DND-41 (cell line): ENCODE data around the gene CTXND1.

Experiments used
- ATAC-seq: fragments of 200-7000 bp; cut with Tn5 transposase; 3 replicates; pipeline ENCODE4 v1.9.1; 2021; ENCODE audit warnings: low read depth; ENCODE audit not compliant: insufficient read depth
- DNase-seq: peaks from one replicate; pipeline ENCODE4 v3.0.0-alpha.2; 2020
- H2AFZ ChIP-seq: 2 replicates; pipeline ENCODE4 v1.6.0; 2012; ENCODE audit warnings: low read depth, low read length
- H3K27ac ChIP-seq: 2 replicates; pipeline ENCODE4 v1.5.1; 2012; ENCODE audit warnings: low read length, inconsistent platforms
- H3K27me3 ChIP-seq: fragments of 200-600 bp; sonication (generic); 2 replicates; pipeline ENCODE4 v1.6.0; 2012; ENCODE audit warnings: low read length, mild to moderate bottlenecking, inconsistent platforms; ENCODE audit not compliant: insufficient read depth, poor library complexity
- H3K36me3 ChIP-seq: 2 replicates; pipeline ENCODE4 v1.5.1; 2012; ENCODE audit warnings: low read length, inconsistent platforms; ENCODE audit not compliant: insufficient read depth
- H3K4me1 ChIP-seq: 2 replicates; pipeline ENCODE4 v1.5.1; 2012; ENCODE audit warnings: mild to moderate bottlenecking, low read length; ENCODE audit not compliant: insufficient read depth
- H3K4me2 ChIP-seq: 2 replicates; pipeline ENCODE4 v1.6.0; 2012; ENCODE audit warnings: mild to moderate bottlenecking, moderate library complexity, low read length, inconsistent platforms; ENCODE audit not compliant: insufficient read depth
- H3K4me3 ChIP-seq, 2 experiments: fragments of 200-600 bp in 1 of 2; shearing (Covaris generic) in 1 of 2; 2 replicates each; pipeline ENCODE4 v1.5.1; 2012 to 2016; ENCODE audit warnings: inconsistent platforms in 2 of 2, low read length in 2 of 2, mild to moderate bottlenecking in 2 of 2, low read depth in 1 of 2, moderate library complexity in 1 of 2
- H3K79me2 ChIP-seq: 2 replicates; pipeline ENCODE4 v1.6.0; 2012; ENCODE audit warnings: low read length, inconsistent platforms; ENCODE audit not compliant: insufficient read depth
- H3K9ac ChIP-seq: 2 replicates; pipeline ENCODE4 v1.6.0; 2012; ENCODE audit warnings: low read depth, mild to moderate bottlenecking, inconsistent platforms, low read length, moderate library complexity
- H3K9me3 ChIP-seq: 2 replicates; pipeline ENCODE4 v1.5.1; 2012; ENCODE audit warnings: low read length, moderate library complexity, mild to moderate bottlenecking, inconsistent platforms; ENCODE audit not compliant: insufficient read depth, severe bottlenecking
- H4K20me1 ChIP-seq: 2 replicates; pipeline ENCODE4 v1.6.0; 2012; ENCODE audit warnings: low read length; ENCODE audit not compliant: insufficient read depth
- CTCF ChIP-seq: IDR thresholded peaks from 2 replicates; pipeline ENCODE4 v1.5.1; 2012; ENCODE audit warnings: borderline replicate concordance, low read length, moderate library complexity, mild to moderate bottlenecking; ENCODE audit not compliant: poor library complexity, severe bottlenecking; ENCODE audit errors: extremely low read depth
- EZH2 ChIP-seq: IDR thresholded peaks from 3 replicates; pipeline ENCODE4 v1.6.1; 2012; ENCODE audit warnings: borderline replicate concordance, low read depth, mild to moderate bottlenecking, moderate library complexity, low read length, inconsistent platforms; ENCODE audit not compliant: severe bottlenecking

Gene CTXND1

GRCh38 chr15:80191198-80191597 is 60.8 kb downstream of the CTXND1 start:
- H4K20me1 ChIP-seq: no peaks in the 10 kb centered on the region
- H3K79me2 ChIP-seq: no peaks in the 10 kb centered on the region
- no peak for ATAC-seq
- TF ChIP-seq EZH2 (no peak), CTCF (no peak)
- no peak overlapping the region for H3K4me3 ChIP-seq
- DNase-seq: no peak
- H2AFZ ChIP-seq: no peak overlapping the region
- H3K36me3 ChIP-seq: no peaks in the 10 kb centered on the region; the same call in 1 of the 2 replicates
- no peaks in the 10 kb centered on the region for H3K4me1 ChIP-seq
- no peaks in the 10 kb centered on the region for H3K27me3 ChIP-seq
- H3K9ac ChIP-seq: no peak overlapping the region
- H3K9me3 ChIP-seq: no peaks in the 10 kb centered on the region
- no peak overlapping the region for H3K27ac ChIP-seq
- no peak overlapping the region for H3K4me2 ChIP-seq

- TF ChIP-seq EZH2 (no peak), CTCF (no peak)
Measured at GRCh38 chr15:80188251-80188650, 63.8 kb downstream of the CTXND1 start.

DNA sequence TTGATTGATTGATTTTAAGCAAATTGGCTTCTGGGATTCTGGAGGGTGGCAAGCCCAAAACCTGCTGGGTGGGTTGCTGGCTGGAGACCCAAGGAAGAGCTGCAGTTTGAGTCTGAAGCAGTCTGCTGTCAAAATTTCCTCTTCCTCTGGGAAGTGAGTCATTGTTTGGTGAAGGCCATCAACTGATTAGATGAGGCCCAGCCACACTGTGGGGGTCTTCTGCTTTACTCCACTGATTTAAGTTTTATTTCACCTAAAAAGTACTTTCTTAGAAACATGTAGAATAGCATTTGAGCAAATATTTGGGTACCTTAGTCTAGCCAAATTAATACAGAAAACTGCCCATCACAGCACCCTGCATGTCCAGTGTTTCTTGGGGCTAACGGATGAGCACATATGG is 65.4 kb downstream of the CTXND1 start:
- Histone ChIP-seq H3K4me1 (no peaks in the 10 kb centered on the region), H3K4me3 (no peak overlapping the region), H3K27me3 (no peaks in the 10 kb centered on the region), H3K36me3 (no peaks in the 10 kb centered on the region; the same call in 1 of the 2 replicates), H3K9ac (no peak overlapping the region), H3K27ac (no peak overlapping the region), H3K9me3 (no peaks in the 10 kb centered on the region), H2AFZ (no peak overlapping the region), H3K4me2 (no peak overlapping the region), H4K20me1 (no peaks in the 10 kb centered on the region), H3K79me2 (no peaks in the 10 kb centered on the region)
- TF ChIP-seq EZH2 (no peak), CTCF (no peak)
- ATAC-seq: no peak
- DNase-seq: no peak

More at GRCh38 chr15:80188251-80188650, 63.8 kb downstream of the CTXND1 start:
- H3K4me1 ChIP-seq: no peaks in the 10 kb centered on the region
- no peak overlapping the region for H3K4me2 ChIP-seq
- no peaks in the 10 kb centered on the region for H3K27me3 ChIP-seq
- no peak overlapping the region for H3K27ac ChIP-seq
- H3K79me2 ChIP-seq: no peaks in the 10 kb centered on the region
- H3K9ac ChIP-seq: no peak overlapping the region
- H3K36me3 ChIP-seq: no peaks in the 10 kb centered on the region; the same call in 1 of the 2 replicates
- no peak overlapping the region for H3K4me3 ChIP-seq
- H2AFZ ChIP-seq: no peak overlapping the region
- no peaks in the 10 kb centered on the region for H3K9me3 ChIP-seq
- no peak for ATAC-seq
- DNase-seq: no peak
- H4K20me1 ChIP-seq: no peaks in the 10 kb centered on the region

GRCh38 chr15:80186066-80186465 is 65.9 kb downstream of the CTXND1 start:
- DNase-seq: no peak
- Histone ChIP-seq H4K20me1 (no peaks in the 10 kb centered on the region), H3K4me1 (no peaks in the 10 kb centered on the region), H3K36me3 (no peaks in the 10 kb centered on the region; the same call in 1 of the 2 replicates), H3K79me2 (no peaks in the 10 kb centered on the region), H3K4me3 (no peak overlapping the region), H3K9ac (no peak overlapping the region), H2AFZ (no peak overlapping the region), H3K4me2 (no peak overlapping the region), H3K9me3 (no peaks in the 10 kb centered on the region), H3K27me3 (no peaks in the 10 kb centered on the region), H3K27ac (no peak overlapping the region)
- TF ChIP-seq CTCF (no peak), EZH2 (no peak)
- no peak for ATAC-seq
